ENCODE data around the gene ZNF430. TPM values are rescaled to one million over a fixed set of nuclear protein-coding genes. Genes with fewer than 3 reads are reported as not detected.

ZNF430 gene
- total and polyA plus RNA-seq, 4 donors = 0.31 to 5.3 (median 2.9) TPM

- Histone ChIP-seq H3K4me1 (ENCODE audit: control insufficient read depth in 4 of 4, insufficient read depth in 4 of 4, low read length in 3 of 4) (no peaks in the 10 kb centered on the region), H3K9ac (ENCODE audit: low read depth in 1 of 2, low read length in 2 of 2) (no peak overlapping the region), H3K9me3 (ENCODE audit: control insufficient read depth in 4 of 4, low read length in 3 of 4) (peaks cover 0 to 1% (median 0%) of the 10 kb centered on the region in 4 donors), H3K27me3 (ENCODE audit: control insufficient read depth in 4 of 4, insufficient read depth in 4 of 4, low read length in 3 of 4) (no peaks in the 10 kb centered on the region), H3K36me3 (ENCODE audit: control insufficient read depth in 4 of 4, insufficient read depth in 3 of 4, low read depth in 1 of 4, low read length in 3 of 4) (no peaks in the 10 kb centered on the region), H3K27ac (ENCODE audit: low read depth in 1 of 2, low read length in 2 of 2) (no peak overlapping the region), H3K4me3 (ENCODE audit: low read depth in 1 of 3, low read length in 3 of 3) (no peak overlapping the region)
- DNase-seq (ENCODE audit: low spot score) = no peak
- TF ChIP-seq RXRA (IDR thresholded peaks at IDR 0.05) = no peak
- TF ChIP-seq GABPA (IDR thresholded peaks at IDR 0.05 in 1 of 2, conservative IDR thresholded peaks at IDR 0.05 in 1 of 2) = no peak
- TF ChIP-seq ZBTB33 (IDR thresholded peaks at IDR 0.05) = no peak
- TF ChIP-seq FOXA1 (IDR thresholded peaks at IDR 0.05) = no peak
- TF ChIP-seq TAF1 (conservative IDR thresholded peaks at IDR 0.05) = no peak
- no peak for TF ChIP-seq ATF3 (IDR thresholded peaks at IDR 0.05)
- no peak for TF ChIP-seq YY1 (IDR thresholded peaks at IDR 0.05)
- TF ChIP-seq NR2F2 (IDR thresholded peaks at IDR 0.05) = no peak
- no peak for TF ChIP-seq HNF4A (conservative IDR thresholded peaks at IDR 0.05)
- no peak for TF ChIP-seq REST (IDR thresholded peaks at IDR 0.05)
- no peak for TF ChIP-seq CTCF (IDR thresholded peaks at IDR 0.05; ENCODE audit: low read depth, low read length, missing input control)
- no peak for TF ChIP-seq EGR1 (IDR thresholded peaks at IDR 0.05; ENCODE audit: low read depth in 2 of 2)
- no peak for TF ChIP-seq JUND (IDR thresholded peaks at IDR 0.05)
- TF ChIP-seq SP1 (IDR thresholded peaks at IDR 0.05) = no peak
- TF ChIP-seq HNF4G (IDR thresholded peaks at IDR 0.05) = no peak
- TF ChIP-seq RAD21 (IDR thresholded peaks at IDR 0.05) = no peak
- WGBS = 88% methylated on average over 2 of the region's 2 CpGs
Measured at GRCh38 chr19:21098291-21098690, 77.8 kb downstream of the ZNF430 start.

All from liver (tissue), 9 donors.